Hippocampal formation (tissue), 2 donors: Measurements from ENCODE around the gene TLE1.
"Not testable (repeated sequence)": the region's sequence is repeated elsewhere in the genome, so short reads cannot be mapped to it uniquely, and the experiment has no call there.

Experiments
- DNase-seq, 2 donors: peaks; one replicate each; lab custom pipeline; 2025; lab: John Stamatoyannopoulos, UW

Gene TLE1

DNA sequence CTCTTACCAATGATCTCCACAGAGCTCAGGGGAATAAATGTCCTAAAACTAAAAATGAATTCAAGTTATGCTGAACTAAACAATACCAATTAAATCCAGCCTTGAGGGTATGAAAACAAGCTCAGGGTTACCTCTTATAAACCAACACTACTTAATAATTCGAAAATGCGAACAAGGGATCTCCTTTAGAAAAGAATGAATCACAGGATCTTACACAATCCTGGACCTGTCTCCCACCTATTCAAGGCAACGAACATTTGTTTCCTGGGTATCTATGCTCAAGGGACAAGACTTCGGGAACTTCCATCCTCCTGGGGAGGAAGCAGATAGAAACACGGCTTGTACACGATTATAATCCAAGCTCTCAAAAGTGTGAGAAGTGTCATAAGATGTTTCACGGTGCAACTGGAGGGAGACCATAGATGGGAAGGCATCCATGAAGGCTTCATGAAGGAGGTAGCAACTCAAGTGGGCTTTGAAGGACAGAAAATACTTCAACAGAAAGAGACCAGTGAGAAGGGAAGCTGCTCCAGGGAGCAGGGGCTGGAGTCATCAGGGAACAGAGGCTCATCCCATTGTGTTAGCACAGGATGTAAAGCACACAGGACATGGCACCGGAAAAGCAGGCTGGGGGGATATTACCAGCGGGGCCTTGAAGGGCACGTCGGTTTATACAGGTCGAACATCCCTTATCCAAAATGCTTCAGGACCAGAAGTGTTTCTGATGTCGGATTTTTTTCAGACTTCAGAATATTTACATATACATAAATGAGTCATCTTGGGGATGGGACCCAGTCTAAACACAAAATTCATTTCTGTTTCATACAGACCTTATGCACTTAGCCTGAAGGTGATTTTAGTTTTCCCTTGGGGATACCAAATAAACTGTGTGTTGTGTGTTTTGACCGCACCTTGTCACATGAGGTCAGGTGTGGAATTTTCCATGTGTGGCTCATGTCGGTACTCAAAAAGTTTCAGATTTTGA lies 87.4 kb downstream of the TLE1 start:
- no peak for DNase-seq

DNA sequence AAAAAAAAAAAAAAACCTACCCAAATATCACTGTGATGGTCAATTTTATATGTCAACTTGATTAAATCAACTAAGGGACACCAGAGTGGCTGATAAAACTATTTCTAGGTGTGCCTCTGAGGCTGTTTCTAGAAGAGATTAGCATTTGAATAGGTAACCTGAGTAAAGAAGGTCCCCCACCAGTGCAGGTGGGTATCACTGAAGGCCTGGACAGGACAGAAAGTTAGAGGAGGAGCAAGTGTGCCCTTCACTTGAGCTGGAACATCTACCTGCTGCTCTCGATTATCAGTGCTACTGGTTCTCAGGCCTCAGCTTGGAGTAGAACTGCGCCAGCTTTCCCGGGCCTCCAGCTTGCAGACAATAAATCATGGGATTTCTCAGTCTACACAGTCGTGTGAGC lies 88.7 kb downstream of the TLE1 start:
- no peak for DNase-seq

DNA sequence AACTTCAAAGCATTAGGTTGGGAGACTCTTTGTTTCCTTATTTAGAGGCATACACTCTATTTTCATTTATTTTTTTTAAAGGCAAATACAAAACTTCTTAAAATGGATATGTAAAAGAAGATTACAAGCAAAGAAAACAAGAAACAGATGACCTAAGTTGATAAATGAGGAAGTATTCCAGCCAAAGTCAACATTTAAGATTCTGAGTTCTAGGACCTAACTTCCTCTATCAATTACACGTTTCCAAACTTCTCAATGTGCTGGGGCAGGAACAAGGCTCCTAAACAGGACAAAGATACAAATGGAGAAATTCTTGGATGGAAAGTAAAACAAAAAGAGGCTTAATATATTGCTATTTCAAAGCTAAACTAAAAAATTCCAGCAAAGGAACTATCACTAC lies 89.5 kb downstream of the TLE1 start:
- no peak for DNase-seq

DNA sequence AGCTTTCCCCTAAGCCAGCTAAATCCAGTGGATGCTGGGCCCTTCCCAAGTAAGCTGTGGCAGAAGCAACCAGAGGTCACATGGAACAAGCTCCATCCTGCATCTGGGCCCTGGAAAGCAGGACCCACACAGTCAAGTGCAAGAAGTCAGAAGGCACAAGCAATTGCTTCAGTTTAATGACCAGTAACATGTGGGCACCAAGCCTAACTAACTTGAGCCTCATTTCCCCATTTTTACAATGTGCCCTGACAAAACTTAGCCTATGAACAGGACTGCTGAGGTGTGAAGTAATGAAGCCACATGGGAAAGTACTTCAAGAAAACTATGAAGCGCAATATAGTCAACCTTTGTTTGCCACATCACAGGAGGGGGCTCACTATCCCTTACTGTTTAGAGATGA lies 90.5 kb downstream of the TLE1 start:
- DNase-seq, result no peak

DNA sequence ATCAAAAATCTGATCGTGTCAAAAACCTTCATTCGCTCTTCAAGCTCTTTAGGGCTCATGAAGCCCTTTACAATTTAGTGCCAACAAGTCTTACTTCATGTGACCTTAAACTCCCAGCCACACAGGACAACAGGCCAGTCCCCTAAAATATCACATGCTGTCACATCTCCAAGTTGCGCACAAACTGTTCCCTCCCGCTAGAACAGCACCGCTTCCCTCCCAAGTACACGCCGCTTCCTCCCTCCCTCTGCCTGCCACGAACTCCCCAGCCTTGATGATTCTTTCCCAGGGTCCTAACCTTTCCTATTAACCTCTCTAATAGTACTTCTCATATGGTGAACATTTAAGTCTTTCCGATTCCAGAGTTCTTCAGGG lies 91.2 kb downstream of the TLE1 start:
- DNase-seq, result no peak

DNA sequence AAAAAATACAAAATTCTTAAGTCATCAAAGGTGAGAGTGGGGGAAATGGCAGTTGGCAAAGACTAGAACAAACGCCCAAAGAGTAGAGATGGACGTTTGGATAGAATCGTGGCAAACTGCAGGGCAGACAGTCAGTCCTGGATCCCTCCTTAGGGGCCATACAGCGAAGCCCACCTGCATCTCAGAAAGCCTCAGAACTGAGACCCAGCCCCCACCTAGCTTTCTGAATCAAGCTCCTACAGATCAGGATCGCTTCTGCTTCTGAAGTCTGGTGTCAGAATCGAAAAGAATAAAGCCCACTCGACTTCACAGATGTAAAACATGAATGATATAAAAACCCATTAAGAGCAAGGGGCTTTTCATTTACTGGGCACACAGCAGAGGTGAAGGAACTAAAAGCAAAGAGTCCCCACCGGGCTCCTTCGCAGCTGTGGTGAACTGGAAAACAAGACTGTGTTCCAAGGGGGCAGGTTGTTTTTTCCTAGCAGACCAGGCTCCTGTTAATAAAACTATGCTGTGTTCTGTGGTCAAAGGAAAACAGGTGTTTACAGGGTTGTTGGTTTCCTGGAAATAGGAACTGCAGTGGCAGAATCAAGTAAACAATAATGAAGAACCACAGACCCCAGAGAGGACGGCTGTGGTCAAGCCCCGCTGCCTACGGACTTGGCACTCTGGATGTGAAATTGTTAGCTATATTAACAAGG lies 91.8 kb downstream of the TLE1 start:
- no peak for DNase-seq

DNA sequence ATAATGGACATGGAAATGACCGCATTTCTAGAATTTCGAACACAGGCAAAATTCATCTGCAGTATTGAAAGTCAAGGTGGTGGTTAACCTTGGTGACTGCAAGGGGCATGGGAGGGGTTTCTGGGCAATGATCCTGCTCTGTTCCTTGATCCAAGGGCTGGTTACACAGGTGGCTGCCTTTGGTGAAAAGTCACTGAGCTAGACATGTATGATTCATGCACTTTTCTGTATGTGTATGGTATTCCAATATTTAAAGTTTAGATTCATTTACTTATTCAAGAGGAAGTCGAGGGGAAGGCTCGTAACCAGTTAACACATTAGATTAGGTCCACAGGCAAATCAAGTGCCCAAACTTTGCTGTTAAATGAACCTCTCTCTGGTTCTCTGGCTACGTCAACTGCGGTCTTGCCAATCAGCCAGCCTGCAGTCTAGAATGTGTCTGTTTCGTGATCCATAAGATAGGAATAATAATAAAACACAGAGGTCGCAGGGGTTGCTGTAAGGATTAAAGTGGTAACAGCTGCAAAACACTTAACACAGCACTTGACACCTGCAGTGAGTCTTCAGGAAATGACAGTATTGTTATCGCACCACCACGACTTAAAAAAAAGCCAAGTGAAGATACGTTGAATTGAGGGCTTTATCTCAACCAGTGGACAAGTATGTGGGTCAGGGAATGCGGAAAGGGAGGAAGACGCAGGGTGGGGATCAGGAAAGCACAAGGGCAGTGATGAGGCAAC lies 92.5 kb downstream of the TLE1 start:
- DNase-seq, result no peak

DNA sequence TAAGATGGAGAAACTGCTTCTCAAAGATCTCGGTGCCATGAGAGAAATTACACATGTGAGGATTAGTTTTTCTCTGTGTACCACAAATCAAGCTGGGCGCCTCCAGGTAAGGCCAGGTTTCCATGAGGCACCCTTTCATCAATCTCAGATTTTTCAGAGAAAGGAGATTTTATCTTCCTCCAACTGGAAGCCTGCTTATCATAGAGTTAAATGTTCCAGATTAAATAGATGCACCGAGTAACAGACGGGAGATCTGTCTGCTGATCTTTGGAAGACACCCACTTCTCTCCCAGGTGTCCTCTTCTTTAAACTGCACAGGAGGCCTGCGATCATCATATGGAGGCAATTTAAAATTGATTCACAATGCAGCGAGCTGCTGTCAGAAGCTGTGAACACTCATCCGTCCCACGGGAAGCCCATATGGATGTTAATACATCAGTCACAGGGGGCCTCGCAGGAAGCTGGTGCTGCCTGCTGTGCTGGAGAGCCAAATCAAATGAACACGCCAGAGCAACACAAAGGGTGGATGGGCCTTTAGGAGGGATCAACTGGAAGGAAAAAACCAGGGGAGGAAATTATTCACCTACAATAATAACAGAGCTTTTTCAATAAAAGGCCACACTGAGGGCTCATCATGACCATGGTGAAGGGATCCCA lies 93.3 kb downstream of the TLE1 start:
- peak in 1 of 2 donors; percentile 4 for DNase-seq

DNA sequence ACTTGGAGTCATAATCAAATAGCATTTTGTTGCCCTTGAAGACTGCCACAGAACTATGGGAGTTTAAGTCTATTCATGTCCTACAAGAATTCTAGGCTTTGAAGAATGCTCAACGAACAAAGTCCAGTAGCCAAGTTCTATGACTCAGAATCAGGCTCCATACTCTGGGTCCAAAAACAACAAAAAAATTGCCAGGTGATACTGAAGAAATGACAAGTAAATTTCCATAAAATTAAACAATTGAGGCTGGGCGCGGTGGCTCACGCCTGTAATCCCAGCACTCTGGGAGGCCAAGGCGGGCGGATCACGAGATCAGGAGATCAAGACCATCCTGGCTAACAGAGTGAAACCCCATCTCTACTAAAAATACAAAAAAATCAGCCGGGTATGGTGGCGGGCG lies 94.1 kb downstream of the TLE1 start:
- not testable (repeated sequence) for DNase-seq

DNA sequence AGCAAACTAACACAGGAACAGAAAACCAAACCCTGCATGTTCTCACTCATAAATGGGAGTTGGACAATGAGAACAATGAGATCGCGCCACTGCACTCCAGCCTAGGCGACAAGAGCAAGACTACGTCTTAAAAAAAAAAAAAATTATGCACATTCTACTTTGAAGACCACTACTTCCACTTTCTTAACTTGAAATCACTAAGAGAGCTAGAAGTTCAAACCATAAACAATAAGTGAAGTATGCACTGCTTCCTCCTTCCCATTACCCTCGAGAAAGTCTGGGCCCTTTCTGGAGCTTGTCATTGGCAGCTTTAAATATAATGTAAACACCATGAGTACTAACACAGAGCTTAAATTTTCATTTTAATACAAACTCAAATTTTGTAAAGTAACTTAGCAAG lies 94.9 kb downstream of the TLE1 start:
- no peak for DNase-seq

DNA sequence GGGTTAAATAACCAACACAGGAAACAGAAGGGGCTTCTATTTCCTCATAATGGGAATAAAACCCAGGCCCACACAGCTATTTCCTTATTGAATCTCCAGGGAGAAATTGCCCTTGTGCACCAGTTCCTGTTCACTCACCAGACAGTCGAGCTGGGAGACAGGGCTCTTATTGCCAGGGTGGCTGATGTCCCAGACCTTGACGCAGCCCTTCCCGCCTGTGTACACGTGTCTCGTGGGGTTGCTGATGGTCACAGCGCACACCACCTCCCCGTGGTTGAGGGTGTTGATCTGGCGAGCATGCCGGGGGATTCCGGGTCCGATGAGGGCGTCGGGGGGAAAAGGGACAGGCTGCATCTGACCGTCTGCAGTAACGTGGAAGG lies 96.5 kb downstream of the TLE1 start:
- DNase-seq, result peak in 1 of 2 donors; percentile 7

DNA sequence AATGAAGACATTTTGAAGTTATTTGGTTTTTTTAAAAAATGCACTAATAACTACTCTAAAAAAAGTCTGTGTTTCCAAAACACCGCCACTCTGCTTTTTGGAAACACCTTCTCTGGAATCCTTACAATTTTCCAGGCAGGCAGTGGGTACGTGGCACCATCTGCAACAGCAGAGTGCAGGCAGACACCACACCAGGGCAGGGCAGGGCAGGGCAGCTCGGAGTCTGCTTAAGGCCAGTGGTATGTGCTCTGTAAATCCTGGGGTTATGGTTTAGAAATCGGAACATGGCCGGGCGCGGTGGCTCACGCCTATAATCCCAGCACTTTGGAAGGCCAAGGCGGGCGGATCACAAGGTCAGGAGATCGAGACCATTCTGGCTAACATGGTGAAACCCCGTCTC lies 97.6 kb downstream of the TLE1 start:
- no peak for DNase-seq

DNA sequence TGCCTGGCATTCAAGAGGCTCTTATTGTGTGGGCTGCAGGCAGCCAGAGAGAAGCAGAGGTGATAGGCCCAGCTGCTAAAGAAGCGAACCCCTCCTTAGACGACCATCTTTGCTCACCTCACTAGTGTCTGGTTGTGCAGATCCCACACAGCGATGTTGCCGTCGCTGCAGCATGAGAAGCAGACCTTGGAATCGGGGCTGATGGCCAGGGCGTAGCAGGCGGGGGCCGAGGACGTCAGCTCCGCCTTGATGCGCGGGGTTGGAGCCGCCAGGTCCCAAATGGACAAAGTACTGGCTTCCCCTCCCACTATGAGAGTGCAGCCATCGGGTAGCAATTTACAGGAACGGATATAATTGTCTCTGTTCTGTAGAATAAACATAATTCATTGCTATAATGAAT lies 98.7 kb downstream of the TLE1 start:
- no peak for DNase-seq

DNA sequence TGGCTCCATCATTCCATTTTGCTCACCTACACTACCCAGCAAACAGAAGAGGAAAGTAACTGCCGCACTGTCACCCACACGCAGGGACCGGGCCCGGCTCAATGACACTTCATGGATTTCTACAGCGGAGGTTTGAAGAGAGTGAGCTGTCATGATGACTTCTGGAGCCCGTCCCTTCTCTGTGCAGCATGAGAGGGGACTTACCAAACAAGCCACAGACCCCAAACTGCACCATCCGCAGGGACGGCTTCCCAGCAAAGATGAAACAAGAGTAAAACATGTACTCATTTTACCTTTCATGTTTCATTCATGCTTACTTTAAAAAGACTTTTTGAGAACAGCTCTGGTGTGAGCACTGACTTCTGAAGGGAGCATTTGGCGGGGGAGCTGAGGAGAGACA lies 99.5 kb downstream of the TLE1 start:
- no peak for DNase-seq

DNA sequence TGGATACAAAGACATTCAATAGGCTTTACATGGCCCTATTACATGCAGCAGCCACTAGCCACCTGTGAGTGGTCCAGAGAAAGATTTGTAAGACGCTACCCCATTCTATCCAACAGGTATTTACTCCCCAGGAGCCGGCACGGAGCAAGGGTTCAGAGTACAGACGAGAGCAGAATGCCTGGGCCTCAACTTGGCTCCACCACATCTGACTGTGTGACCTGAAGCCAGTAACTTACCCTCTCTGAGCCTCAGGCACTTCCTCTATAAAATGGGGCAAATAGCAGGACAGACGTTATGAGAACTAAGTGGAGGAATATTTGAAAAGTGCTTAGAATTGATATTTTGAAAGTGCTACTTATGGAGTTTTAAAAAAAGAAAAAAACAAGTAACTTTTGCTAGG lies 100.0 kb downstream of the TLE1 start:
- DNase-seq, result no peak

DNA sequence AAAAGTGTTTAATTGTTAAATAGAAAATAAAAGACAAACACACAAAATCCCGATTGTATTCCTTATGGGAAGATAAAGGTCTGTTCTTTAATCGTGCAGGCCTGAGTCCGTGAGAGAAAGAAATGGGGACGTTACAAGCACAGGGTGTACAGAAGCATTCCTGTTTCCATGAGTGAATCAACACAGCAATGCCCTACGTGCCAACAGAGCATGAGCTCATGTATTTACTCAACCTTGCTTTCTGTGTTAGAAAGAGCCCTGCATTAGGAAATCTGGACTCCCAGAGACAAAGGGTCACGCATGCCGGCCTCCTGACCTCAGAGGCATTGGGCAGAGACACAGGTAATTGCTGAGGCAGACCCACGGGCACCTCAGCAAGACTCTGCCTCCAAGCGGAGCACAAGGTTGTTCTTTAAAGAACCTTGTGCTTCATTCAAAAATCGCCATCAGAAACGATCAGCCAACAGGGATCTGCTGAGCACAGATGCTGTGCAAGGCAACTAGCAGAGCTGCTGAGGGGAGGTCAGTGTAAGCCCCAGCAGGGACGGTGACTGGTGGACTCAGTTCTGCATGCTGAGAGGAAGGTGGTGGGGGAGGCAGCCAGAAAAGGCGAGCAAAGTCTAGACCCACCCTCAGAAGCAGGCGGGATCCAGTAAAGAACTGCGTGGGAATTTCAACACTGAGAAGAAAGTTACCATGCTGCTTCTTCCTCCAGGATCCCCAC lies 101.0 kb downstream of the TLE1 start:
- no peak for DNase-seq

DNA sequence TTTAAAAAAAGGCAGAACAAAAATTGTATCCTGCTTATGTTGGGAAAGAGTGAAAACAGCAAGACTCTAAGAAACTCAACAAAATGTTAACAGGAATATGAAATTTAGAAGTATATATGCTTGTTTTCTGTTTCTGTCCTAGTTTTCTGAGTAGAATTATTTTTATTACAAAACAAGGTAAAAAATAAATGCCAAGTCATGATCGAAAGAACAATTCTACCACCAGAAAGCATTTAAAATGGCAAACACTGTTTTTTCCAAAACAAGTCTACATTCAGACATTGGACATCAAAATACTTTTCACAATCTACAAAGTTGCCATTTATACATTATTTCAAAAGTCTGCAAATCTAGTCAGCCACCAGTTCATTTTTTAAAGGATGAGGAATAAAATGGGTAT lies 102.6 kb downstream of the TLE1 start:
- no peak for DNase-seq

DNA sequence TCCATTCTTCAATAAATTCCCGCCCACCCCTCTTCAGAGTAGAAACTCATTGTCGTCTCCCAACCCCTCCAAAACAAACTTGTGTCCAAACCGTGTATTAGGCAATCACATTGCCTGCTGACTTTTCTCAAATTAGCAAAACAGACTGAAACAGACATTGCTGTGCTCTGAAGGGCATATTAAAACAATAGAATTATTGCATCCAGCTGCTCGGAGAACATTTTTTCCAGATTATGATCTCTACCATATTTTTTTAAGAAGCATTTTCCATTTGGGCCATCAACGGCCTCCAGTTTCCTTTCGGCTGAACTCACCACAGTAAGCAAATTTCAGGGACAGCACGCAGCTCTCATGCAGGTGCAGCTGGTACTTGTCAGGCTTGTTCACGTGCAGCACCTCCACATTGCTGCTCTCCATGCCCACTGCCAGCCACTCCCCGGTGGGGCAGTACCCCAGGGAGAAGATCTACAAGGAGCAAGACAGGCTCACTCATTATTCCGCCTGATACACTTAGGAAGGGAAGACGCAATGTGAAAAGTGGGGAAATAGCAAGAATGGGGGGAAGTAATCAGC lies 104.1 kb downstream of the TLE1 start:
- no peak for DNase-seq

DNA sequence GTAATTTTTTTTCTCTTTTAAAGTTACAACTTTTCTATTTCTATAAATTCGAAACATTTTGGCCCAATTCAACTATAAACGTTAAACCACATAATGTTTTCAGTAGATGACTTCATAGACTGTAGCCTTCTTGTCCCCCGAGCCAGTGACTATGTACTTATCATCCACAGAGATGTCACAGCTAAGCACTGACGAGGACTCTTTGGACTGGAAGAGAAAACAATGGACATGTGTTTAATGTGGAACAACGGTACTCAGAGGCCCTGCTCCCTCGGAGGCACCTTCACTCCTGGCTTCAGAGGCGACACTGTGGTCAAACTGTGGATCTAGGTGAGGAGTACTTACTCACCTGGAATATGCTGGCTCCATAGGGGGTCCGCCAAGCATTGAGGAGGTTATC lies 105.2 kb downstream of the TLE1 start:
- no peak for DNase-seq

DNA sequence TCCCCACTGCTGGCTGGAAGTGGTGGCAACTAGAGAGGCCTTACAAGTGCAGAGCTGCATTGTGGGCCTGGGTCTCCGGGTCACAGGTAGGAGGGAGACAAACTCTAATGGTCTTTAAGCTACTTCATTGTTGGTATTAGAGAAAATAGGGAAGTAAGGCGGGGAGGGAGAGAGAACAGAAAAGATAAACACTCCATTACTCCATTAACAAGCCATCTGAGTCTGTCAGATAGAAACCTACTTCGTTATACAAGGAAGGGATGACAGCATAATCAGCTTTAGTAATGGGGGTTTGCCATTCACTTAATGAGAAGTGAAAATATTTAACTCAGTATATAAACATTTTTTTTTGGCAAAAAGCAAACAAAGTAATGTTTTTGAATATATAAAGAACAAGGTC lies 107.4 kb downstream of the TLE1 start:
- no peak for DNase-seq

DNA sequence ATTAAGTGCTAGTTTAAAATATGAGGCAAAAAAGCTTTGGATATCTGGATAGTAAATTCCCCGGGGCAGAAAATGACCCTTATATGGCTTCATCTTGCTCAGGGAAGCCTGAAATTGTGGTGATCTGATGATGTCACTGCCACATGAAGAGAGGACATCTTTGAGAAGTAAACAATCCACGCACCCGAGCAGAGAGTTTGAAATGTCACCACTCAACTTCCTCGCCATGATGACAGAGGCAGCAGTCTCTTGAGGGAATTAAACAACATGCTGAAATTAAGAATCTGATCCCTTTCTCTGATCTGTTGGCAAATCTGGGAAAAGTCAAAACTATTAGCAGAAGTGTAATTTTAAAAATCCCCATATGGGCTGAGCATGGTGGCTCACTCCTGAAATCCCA lies 110.0 kb downstream of the TLE1 start:
- DNase-seq, result no peak
